Spinal cord (tissue), 10 donors: ENCODE data around the gene PRKN. TPM values are rescaled to one million over a fixed set of nuclear protein-coding genes. Genes with fewer than 3 reads are reported as not detected.

Experiments used
- DNase-seq, 6 donors: peaks; one replicate each; pipeline versions ENCODE4 v3.0.0 to v3.0.0-alpha.2; 2013 to 2015; ENCODE audit warnings: low spot score in 6 of 6, low read depth in 4 of 6
- H3K27ac ChIP-seq: one replicate; pipeline ENCODE4 v1.5.1; 2013; ENCODE audit warnings: low read depth, low read length, control low read depth
- H3K27me3 ChIP-seq: one replicate; pipeline ENCODE4 v1.6.1; 2013; ENCODE audit warnings: low read length; ENCODE audit not compliant: control insufficient read depth, insufficient read depth
- H3K36me3 ChIP-seq: one replicate; pipeline ENCODE4 v1.6.1; 2013; ENCODE audit warnings: low read length; ENCODE audit not compliant: control insufficient read depth, insufficient read depth
- H3K4me1 ChIP-seq: one replicate; pipeline ENCODE4 v1.6.1; 2013; ENCODE audit warnings: low read length; ENCODE audit not compliant: control insufficient read depth, insufficient read depth
- H3K4me3 ChIP-seq: one replicate; pipeline ENCODE4 v1.5.1; 2013; ENCODE audit warnings: low read depth, low read length, control low read depth
- H3K9me3 ChIP-seq: one replicate; pipeline ENCODE4 v1.6.1; 2013; ENCODE audit warnings: low read length; ENCODE audit not compliant: control insufficient read depth, insufficient read depth
- WGBS: methylation state at CpG from one replicate; pipeline ENCODE4 v1.1.5; 2013; ENCODE audit warnings: missing lambda C conversion rate; ENCODE audit not compliant: insufficient coverage; 5-methylcytosine and 5-hydroxymethylcytosine counted together
- polyA plus RNA-seq, 2 donors: library from polyadenylated mRNA; unstranded; fragments of 120-200 nt; gene quantifications; one replicate each; pipeline ENCODE4 v1.2.1, GENCODE V29; 2013; ENCODE audit not compliant: insufficient read length in 2 of 2
- total RNA-seq, 2 donors: library from RNA; depleted of rRNA in 1 of 2; stranded (reverse); fragments of 120-200 nt in 1 of 2; fragments of >200 nt in 1 of 2; gene quantifications; one replicate each; pipeline versions ENCODE4 v1.2.3 to v1.2.4, GENCODE V29; 2013 to 2014
- donor health status: healthy.

The PRKN gene
- total and polyA plus RNA-seq, 4 donors = 7.4 to 9.5 (median 8.4) TPM

DNA sequence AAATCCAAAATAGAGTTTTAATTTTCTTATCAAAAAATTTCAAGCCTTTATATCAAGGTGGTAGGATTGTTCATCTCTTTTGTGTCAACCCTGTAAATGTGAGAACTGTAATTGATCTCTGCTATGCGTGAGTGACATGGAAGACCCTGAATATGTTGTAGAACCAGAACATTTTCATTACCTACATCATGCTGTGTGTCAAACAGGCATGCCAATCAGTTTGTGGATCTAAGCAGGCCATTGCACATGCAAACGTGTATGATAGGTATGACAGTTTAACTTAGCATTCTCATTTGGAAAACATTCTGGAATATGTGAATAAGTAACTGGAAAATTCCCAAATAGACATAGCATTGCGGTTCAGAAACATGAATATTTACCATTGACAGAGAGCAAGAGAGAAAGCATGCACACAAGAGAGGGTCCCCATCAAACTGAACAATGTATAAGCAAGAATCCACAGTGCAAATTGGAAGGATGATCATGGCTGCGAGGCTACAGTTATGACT, 812.1 kb downstream of the PRKN start:
- no peaks in the 10 kb centered on the region for H3K36me3 ChIP-seq
- DNase-seq = no peak
- H3K4me3 ChIP-seq = no peak overlapping the region
- no peaks in the 10 kb centered on the region for H3K4me1 ChIP-seq
- H3K9me3 ChIP-seq = no peaks in the 10 kb centered on the region
- H3K27ac ChIP-seq = no peak overlapping the region
- no peaks in the 10 kb centered on the region for H3K27me3 ChIP-seq
- WGBS = no CpG with 5 or more reads among the region's 4 CpGs

DNA sequence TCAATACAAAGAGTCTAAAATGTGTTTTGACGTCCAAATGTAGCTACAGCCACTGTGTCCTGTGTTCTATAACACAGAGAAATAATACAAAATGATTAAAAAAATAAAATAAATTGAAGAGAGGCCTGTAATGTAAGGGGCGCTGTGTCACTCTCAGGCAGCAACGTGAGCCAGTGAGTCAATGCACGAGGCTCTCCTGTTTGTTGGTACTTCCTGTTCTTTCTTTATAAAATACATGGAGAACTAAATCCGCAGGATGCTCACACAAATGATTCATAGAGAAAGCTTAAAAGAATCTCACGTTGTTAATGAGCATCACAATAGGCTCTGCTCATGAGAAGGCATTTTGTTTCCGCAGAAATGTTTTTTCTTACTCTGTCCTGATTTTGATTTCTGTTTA, 818.7 kb downstream of the PRKN start:
- Histone ChIP-seq H3K9me3 (no peaks in the 10 kb centered on the region), H3K4me1 (no peaks in the 10 kb centered on the region), H3K27me3 (no peaks in the 10 kb centered on the region), H3K36me3 (no peaks in the 10 kb centered on the region), H3K27ac (no peak overlapping the region), H3K4me3 (no peak overlapping the region)
- 30% methylated on average over 2 of the region's 7 CpGs for WGBS
- no peak for DNase-seq

DNA sequence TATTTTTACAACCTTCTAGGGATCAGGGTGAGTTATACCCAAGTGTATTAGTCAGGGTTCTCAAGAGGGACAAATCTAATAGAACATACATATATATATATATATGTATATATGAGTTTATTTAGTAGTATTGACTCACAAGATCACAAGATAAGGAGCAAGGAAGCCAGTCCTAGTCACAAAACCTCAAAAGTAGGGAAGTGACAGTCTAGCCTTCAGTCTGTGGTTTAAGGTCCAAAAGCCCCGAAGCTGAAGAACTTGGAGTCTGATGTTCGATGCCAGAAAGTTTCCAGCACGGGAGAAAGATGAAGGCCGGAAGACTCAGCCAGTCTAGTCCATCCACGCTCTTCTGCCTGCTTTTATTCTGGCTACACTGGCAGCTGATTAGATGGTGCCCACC, 821.0 kb downstream of the PRKN start:
- no peak for DNase-seq
- Histone ChIP-seq H3K27me3 (no peaks in the 10 kb centered on the region), H3K4me1 (no peaks in the 10 kb centered on the region), H3K27ac (no peak overlapping the region), H3K36me3 (no peaks in the 10 kb centered on the region), H3K4me3 (no peak overlapping the region), H3K9me3 (no peaks in the 10 kb centered on the region)
- WGBS = 97% methylated on average over 5 of the region's 5 CpGs

DNA sequence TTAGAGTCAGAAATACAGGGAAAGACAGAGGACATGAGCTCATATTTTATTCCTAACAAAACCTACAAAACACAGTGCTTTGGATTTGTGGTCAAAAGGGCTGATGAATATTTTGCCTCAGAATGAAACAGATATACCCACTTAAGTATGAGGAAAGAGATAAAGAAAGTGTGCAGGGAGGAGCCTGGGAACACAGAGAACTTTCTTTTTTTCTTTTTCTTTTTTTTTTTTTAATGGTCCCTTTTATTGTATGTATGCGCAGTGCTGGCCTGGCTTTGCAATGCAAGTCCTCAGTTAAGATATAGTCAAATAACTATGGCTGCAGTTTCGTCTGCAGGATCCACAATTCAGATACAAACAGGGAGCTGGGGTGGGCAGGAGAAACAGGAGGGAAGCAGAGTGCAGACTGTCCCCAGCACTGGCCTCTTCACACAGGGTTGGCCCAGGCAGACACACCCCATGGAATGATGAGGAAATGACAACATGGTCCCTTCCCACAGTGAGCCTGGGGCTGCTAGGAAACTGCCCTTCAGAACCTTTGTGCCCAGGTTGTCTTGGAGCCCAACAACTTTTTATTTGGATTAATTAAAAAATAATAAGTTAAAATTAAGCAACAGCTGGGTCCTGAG, 823.9 kb downstream of the PRKN start:
- no peak for DNase-seq
- H3K4me1 ChIP-seq = no peaks in the 10 kb centered on the region

DNA sequence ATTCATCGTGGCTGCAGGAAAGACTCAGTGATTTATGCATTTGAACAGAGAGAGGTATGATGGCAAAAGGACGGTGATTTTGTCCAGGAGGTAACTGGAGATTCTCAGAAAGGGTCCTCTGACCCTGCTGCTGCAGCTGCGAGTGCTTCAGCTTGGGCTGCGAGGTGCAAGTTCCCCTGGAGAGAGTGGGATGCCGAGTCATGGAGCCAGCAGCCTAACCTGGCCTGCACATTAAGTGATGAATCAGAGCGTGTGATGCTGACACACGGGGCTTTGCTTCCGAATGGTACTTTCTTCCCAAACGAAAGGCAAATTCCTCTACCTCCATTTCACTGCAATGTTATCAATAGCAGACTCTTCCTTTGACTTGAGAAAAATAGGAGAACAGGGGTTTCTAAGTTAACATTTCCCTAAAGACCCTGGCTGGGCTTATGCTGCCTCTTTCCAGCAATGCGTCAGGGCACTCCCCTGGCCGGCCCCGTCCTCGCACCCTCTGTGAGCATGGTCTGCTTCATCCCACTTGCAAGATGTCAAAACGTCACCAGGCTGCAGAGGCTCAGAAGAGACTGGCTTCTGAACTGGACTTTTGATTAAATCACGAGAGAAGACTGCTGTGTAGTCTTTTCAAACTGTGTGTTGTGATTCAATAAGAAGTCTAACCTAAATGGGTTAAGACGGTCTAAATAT, 825.7 kb downstream of the PRKN start:
- no peaks in the 10 kb centered on the region for H3K9me3 ChIP-seq
- H3K27ac ChIP-seq = no peak overlapping the region
- 59% methylated on average over 8 of the region's 16 CpGs for WGBS

More for the DNA sequence above, 823.9 kb downstream of the PRKN start:
- 78% methylated on average over 1 of the region's 2 CpGs for WGBS
- Histone ChIP-seq H3K9me3 (no peaks in the 10 kb centered on the region), H3K27me3 (no peaks in the 10 kb centered on the region), H3K36me3 (no peaks in the 10 kb centered on the region), H3K27ac (no peak overlapping the region), H3K4me3 (no peak overlapping the region)

DNA sequence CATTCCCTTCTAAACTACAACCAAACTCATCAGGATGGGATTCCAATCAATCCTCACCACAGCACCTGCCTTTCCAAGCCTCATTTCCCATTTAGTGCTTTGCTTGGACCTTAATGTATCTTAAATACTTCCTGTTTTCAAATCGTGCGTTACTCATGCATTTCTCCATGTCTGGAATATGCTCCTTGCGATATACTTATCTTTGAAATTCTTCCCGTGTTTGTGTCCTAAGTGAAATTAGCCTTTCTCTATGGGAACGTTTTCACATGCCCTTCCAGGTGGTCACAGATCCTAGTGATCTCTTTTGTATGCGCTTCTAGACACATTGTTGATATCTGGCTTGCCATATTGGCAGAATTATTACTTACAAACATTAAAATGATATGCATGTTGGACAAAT, 833.1 kb downstream of the PRKN start:
- Histone ChIP-seq H3K4me1 (peaks cover 15% of the 10 kb centered on the region), H3K27me3 (no peaks in the 10 kb centered on the region), H3K9me3 (no peaks in the 10 kb centered on the region), H3K4me3 (no peak overlapping the region), H3K36me3 (no peaks in the 10 kb centered on the region), H3K27ac (no peak overlapping the region)
- DNase-seq = no peak
- 89% methylated on average over 5 of the region's 6 CpGs for WGBS

More for the DNA sequence above, 825.7 kb downstream of the PRKN start:
- Histone ChIP-seq H3K27me3 (no peaks in the 10 kb centered on the region), H3K4me1 (no peaks in the 10 kb centered on the region), H3K4me3 (no peak overlapping the region), H3K36me3 (no peaks in the 10 kb centered on the region)
- no peak for DNase-seq

DNA sequence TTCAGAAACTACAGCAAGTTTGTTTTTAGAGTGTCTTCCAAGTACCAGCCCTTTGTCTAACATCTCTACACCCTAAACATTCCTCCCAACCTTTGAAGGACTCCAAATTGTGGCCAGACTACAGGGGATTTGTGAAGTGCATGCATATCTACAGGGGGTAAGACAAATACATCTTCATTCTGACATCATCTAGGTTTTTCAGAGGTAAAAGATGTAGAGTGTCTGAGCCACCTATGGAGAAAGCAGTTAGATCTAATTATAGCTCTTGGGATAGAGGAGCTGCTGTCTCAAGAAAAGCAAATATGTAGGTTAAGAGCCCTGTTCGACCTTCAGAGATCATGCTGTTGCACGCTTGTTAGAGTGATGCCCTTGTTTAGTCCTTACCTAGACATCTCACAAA, 836.0 kb downstream of the PRKN start:
- no peak overlapping the region for H3K4me3 ChIP-seq
- H3K27ac ChIP-seq = peak overlapping the region; percentile 69
- no peaks in the 10 kb centered on the region for H3K36me3 ChIP-seq
- peak in 1 of 6 donors; percentile 5 for DNase-seq
- H3K27me3 ChIP-seq = no peaks in the 10 kb centered on the region
- no peaks in the 10 kb centered on the region for H3K9me3 ChIP-seq
- H3K4me1 ChIP-seq = peaks cover 18% of the 10 kb centered on the region
- no CpG with 5 or more reads among the region's 2 CpGs for WGBS

DNA sequence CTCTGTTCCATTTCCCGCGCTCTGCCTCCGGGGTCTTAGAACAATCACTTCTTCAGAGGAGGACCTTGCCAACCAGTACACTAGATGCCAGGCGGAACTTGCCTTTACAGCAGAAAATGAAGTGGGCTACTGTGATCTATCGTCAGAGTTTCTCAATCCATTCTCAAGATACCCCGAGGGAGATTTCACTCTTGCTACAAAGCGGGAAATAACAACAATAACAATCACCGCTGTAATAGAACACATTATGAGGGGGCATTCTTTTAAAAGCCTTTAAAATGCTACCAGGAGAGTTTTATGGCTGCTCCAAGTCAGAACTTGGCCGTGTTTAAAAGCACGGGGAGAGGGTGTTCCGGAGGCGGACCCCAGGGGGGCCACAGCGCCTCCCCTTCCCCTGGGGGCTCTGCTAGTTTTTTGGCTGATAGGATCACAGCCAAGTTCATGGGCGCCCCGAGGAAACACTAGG, 836.7 kb downstream of the PRKN start:
- Histone ChIP-seq H3K27me3 (no peaks in the 10 kb centered on the region), H3K4me1 (peaks cover 18% of the 10 kb centered on the region), H3K36me3 (no peaks in the 10 kb centered on the region), H3K9me3 (no peaks in the 10 kb centered on the region), H3K4me3 (peak overlapping the region; percentile 24), H3K27ac (peak overlapping the region; percentile 69)
- peak; percentile 22 to 87 (median 39) for DNase-seq
- 0% methylated on average over 6 of the region's 15 CpGs for WGBS

DNA sequence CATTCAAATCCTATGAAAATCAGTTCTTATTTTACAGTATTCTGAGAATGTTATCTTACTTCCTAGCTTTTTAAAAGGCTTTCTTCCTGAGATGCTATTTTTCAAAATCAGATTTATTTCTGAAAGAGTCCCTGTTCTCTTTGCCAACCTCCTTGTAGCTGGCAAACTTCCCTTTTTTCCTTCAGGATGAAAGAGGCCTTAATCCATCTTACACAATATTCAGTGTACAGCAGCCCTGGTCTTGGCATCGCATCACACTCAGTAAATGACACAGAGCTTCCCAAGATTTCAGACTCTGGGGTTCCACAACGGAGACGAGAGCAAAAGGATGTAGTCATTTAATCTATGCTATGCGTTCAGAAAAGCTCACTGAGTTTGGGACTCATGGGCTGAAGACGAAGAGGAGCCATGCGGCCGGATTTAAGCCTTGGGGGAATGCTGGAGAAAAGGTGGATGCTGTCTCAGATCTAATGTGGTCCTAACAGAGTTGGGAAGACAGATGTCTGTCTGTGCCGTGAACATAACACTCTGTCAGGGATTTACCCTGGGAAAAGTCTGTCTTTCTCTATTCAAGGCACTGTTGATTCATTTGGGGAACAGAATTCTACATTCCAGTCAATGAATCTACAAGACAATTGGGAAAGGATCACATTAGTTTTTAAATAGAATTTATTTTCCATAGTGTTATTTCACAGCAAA, 837.3 kb downstream of the PRKN start:
- peak; percentile 33 to 91 (median 61) for DNase-seq
- H3K4me1 ChIP-seq = peaks cover 18% of the 10 kb centered on the region
- no peaks in the 10 kb centered on the region for H3K9me3 ChIP-seq
- no peaks in the 10 kb centered on the region for H3K36me3 ChIP-seq
- H3K4me3 ChIP-seq = peak overlapping the region; percentile 24
- peak overlapping the region; percentile 69 for H3K27ac ChIP-seq
- H3K27me3 ChIP-seq = no peaks in the 10 kb centered on the region
- 19% methylated on average over 6 of the region's 8 CpGs for WGBS
